ENCODE results near the gene TCAP.

TCAP gene

DNA sequence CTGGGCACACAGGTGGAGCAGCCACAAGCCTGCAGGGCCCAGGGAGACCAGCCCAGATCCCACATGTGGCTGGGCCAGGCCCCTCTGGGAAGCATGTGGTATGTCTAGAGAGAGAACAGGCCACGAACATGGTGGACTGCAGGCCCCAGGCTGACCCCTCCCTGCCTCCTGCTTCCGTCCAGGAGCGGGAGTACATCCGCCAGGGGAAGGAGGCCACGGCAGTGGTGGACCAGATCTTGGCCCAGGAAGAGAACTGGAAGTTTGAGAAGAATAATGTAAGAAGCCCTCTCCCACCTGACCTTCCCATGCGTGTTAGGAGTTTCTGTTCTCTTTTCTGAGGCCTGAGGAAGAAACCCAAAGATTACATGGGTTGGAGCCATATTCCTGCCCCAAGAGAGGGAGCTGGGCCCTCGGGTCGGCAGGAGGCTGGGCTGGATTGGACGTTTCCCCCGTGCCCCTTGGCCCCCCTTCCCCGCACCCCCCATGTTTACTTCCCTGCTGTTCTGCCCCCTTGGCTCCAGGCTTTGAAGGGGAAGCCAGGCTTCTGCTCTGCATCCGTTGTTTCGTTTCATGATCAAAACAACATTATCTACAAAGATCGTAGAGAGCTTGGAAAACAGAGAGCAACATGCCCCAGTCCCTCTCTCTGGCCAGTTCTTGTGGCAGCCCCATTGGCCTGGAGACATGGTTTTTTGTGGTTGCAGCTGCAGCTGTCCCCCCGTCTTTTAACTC, 5.7 kb upstream of the TCAP start:
- no peak overlapping the region for H3K9ac ChIP-seq (ENCODE audit: low read length)
- no peaks in the 10 kb centered on the region for H3K79me2 ChIP-seq (ENCODE audit: insufficient read depth, low read length)
- H3K36me3 ChIP-seq (ENCODE audit: low read length) = no peaks in the 10 kb centered on the region
- no peak overlapping the region for H3K4me3 ChIP-seq (ENCODE audit: insufficient read depth, low read length, poor library complexity, severe bottlenecking)
- TF ChIP-seq CTCF (IDR thresholded peaks at IDR 0.05; ENCODE audit: insufficient read depth, low read length, poor library complexity, severe bottlenecking) = no peak
- no peak for TF ChIP-seq EZH2phosphoT487 (conservative IDR thresholded peaks at IDR 0.05; ENCODE audit: low read length)
- H3K27ac ChIP-seq (ENCODE audit: low read depth, low read length) = no peak overlapping the region
- no peaks in the 10 kb centered on the region for H4K20me1 ChIP-seq (ENCODE audit: low read depth, low read length)
- H3K27me3 ChIP-seq (ENCODE audit: low read length) = no peaks in the 10 kb centered on the region
- H3F3A ChIP-seq (ENCODE audit: insufficient read depth) = no peaks in the 10 kb centered on the region
- no peak overlapping the region for H2AFZ ChIP-seq (ENCODE audit: low read depth, low read length, severe bottlenecking)
- no peaks in the 10 kb centered on the region for H3K9me2 ChIP-seq (replicated peaks; ENCODE audit: insufficient read depth, low read length)
- H3K4me2 ChIP-seq (ENCODE audit: low read depth, low read length, poor library complexity, severe bottlenecking) = no peak overlapping the region
- no peaks in the 10 kb centered on the region for H3K9me3 ChIP-seq (ENCODE audit: insufficient read depth, low read length)

GRCh38 chr17:39660011-39660360, 5.2 kb upstream of the TCAP start:
- Histone ChIP-seq H3K79me2 (ENCODE audit: insufficient read depth, low read length) (no peaks in the 10 kb centered on the region), H2AFZ (ENCODE audit: low read depth, low read length, severe bottlenecking) (no peak overlapping the region), H3F3A (ENCODE audit: insufficient read depth) (no peaks in the 10 kb centered on the region), H3K4me3 (ENCODE audit: insufficient read depth, low read length, poor library complexity, severe bottlenecking) (no peak overlapping the region), H3K27ac (ENCODE audit: low read depth, low read length) (no peak overlapping the region), H3K9me2 (replicated peaks; ENCODE audit: insufficient read depth, low read length) (no peaks in the 10 kb centered on the region), H3K27me3 (ENCODE audit: low read length) (no peaks in the 10 kb centered on the region), H3K9me3 (ENCODE audit: insufficient read depth, low read length) (no peaks in the 10 kb centered on the region), H3K4me2 (ENCODE audit: low read depth, low read length, poor library complexity, severe bottlenecking) (no peak overlapping the region), H4K20me1 (ENCODE audit: low read depth, low read length) (no peaks in the 10 kb centered on the region), H3K9ac (ENCODE audit: low read length) (no peak overlapping the region), H3K36me3 (ENCODE audit: low read length) (no peaks in the 10 kb centered on the region)
- no peak for TF ChIP-seq EZH2phosphoT487 (conservative IDR thresholded peaks at IDR 0.05; ENCODE audit: low read length)
- no peak for TF ChIP-seq CTCF (IDR thresholded peaks at IDR 0.05; ENCODE audit: insufficient read depth, low read length, poor library complexity, severe bottlenecking)

DNA sequence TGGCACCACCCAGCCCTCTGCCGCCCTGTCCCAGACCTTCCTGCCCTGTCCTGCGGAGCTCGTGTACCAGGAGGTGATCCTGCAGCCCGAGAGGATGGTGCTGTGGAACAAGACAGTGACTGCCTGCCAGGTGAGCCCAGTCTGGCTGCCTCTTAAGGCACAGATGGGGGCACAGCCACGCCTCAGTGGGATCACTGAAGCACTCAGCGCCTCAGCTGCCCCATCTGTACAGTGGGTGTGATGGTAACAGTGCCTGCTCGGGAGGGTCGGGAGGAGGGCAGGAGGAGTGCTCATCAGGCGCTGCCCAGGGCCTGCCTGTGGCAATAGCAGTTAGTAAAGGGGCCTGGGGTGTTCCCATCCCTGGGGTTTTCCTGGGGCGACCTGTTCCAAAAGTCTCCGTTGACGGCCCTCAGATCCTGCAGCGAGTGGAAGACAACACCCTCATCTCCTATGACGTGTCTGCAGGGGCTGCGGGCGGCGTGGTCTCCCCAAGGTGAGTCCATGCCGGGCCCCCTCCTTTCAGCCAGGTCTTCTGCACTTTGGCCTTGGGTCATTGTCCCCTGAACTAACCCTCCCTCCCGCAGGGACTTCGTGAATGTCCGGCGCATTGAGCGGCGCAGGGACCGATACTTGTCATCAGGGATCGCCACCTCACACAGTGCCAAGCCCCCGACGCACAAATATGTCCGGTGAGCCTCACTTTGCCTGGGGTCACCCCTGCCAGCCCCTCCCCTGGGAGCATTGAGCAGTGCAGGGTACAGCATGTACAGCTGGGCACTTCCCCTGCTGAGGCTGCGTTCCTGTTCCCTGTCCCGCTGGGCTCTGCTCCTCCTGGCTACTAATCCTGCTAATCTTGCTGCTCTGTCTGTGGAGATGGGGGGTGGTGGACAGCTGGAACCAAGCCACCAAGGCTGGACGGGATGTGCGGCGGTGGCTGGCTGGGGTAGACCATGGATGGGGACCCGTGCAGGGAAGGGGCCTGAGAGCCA, 4.5 kb upstream of the TCAP start:
- no peaks in the 10 kb centered on the region for H3K9me3 ChIP-seq (ENCODE audit: insufficient read depth, low read length)
- no peak overlapping the region for H2AFZ ChIP-seq (ENCODE audit: low read depth, low read length, severe bottlenecking)
- H3K9me2 ChIP-seq (replicated peaks; ENCODE audit: insufficient read depth, low read length) = no peaks in the 10 kb centered on the region
- no peak for TF ChIP-seq CTCF (IDR thresholded peaks at IDR 0.05; ENCODE audit: insufficient read depth, low read length, poor library complexity, severe bottlenecking)
- no peak for TF ChIP-seq EZH2phosphoT487 (conservative IDR thresholded peaks at IDR 0.05; ENCODE audit: low read length)
- no peak overlapping the region for H3K4me3 ChIP-seq (ENCODE audit: insufficient read depth, low read length, poor library complexity, severe bottlenecking)
- no peak overlapping the region for H3K9ac ChIP-seq (ENCODE audit: low read length)
- H3F3A ChIP-seq (ENCODE audit: insufficient read depth) = no peaks in the 10 kb centered on the region
- H3K27me3 ChIP-seq (ENCODE audit: low read length) = no peaks in the 10 kb centered on the region
- no peaks in the 10 kb centered on the region for H4K20me1 ChIP-seq (ENCODE audit: low read depth, low read length)
- no peaks in the 10 kb centered on the region for H3K79me2 ChIP-seq (ENCODE audit: insufficient read depth, low read length)
- H3K4me2 ChIP-seq (ENCODE audit: low read depth, low read length, poor library complexity, severe bottlenecking) = no peak overlapping the region
- no peaks in the 10 kb centered on the region for H3K36me3 ChIP-seq (ENCODE audit: low read length)
- H3K27ac ChIP-seq (ENCODE audit: low read depth, low read length) = no peak overlapping the region

Measured in SU-DHL-6 (cell line).